Transverse colon (tissue), 4 donors: ENCODE measurements around the gene C22orf42. TPM values are rescaled to one million over a fixed set of nuclear protein-coding genes. Genes with fewer than 3 reads are reported as not detected.

Experiments
- DNase-seq: peaks from one replicate; pipeline ENCODE4 v3.0.0-alpha.2; 2019
- H3K27ac ChIP-seq, 4 donors: fragments of 200-600 bp; sonication (generic); 2 replicates each; pipeline ENCODE4 v1.5.1; 2016 to 2018; ENCODE audit warnings: inconsistent platforms in 4 of 4
- H3K27me3 ChIP-seq: fragments of 200-600 bp; sonication (generic); 2 replicates; pipeline ENCODE4 v1.5.1; 2017; ENCODE audit warnings: inconsistent platforms
- H3K36me3 ChIP-seq, 4 donors: fragments of 200-600 bp; sonication (generic); 2 replicates each; pipeline ENCODE4 v1.5.1; 2017 to 2019; ENCODE audit warnings: inconsistent platforms in 4 of 4
- H3K4me1 ChIP-seq, 4 donors: fragments of 200-600 bp; sonication (generic); 2 replicates each; pipeline ENCODE4 v1.5.1; 2017 to 2020; ENCODE audit warnings: inconsistent platforms in 4 of 4
- H3K4me3 ChIP-seq, 4 donors: fragments of 200-600 bp; sonication (generic); 1 replicate in 1 of 4; 2 replicates in 3 of 4; pipeline versions ENCODE4 v1.5.1 to v1.6.1; 2017 to 2019; ENCODE audit warnings: inconsistent platforms in 4 of 4
- H3K9me3 ChIP-seq, 2 donors: fragments of 200-600 bp; sonication (generic); 2 replicates each; pipeline ENCODE4 v1.5.1; 2017 to 2019; ENCODE audit warnings: inconsistent platforms in 2 of 2
- CTCF ChIP-seq, 5 experiments: fragments of 200-600 bp in 3 of 5; fragments of 450-650 bp in 2 of 5; sonication (generic) in 3 of 5; IDR thresholded peaks; 1 replicate in 2 of 5; 2 replicates in 3 of 5; pipeline ENCODE4 v1.5.1; 2016 to 2017; ENCODE audit warnings: antibody characterized with exemption in 5 of 5, inconsistent platforms in 3 of 5, mild to moderate bottlenecking in 2 of 5, moderate library complexity in 1 of 5
- EP300 ChIP-seq: sonication (generic); formaldehyde crosslinking; IDR thresholded peaks from one replicate; pipeline ENCODE4 v1.6.1; 2017; ENCODE audit warnings: antibody characterized with exemption, low read depth
- POLR2A ChIP-seq: fragments of 450-650 bp; IDR thresholded peaks from one replicate; pipeline ENCODE4 v1.6.1; 2016; ENCODE audit warnings: antibody characterized with exemption, mild to moderate bottlenecking, moderate library complexity
- POLR2AphosphoS5 ChIP-seq, 3 donors: sonication (generic); formaldehyde crosslinking; IDR thresholded peaks; one replicate each; pipeline ENCODE4 v1.6.1; 2016; ENCODE audit warnings: antibody characterized with exemption in 3 of 3
- WGBS, 2 donors: methylation state at CpG; one replicate each; pipeline ENCODE4 v1.1.5; 2018; ENCODE audit warnings: low coverage in 1 of 2; 5-methylcytosine and 5-hydroxymethylcytosine counted together
- in situ Hi-C, 4 donors: fragments of 200-750 bp; cut with MboI; loops; one replicate each; pipeline versions ENCODE4 v1.15.0 to v1.15.1; 2017; ENCODE audit warnings: low sequenced_read_pairs in 3 of 4, low pct_ligation_motif_present in 1 of 4, low pct_unique_long_range_greater_than_20kb in 1 of 4
- intact Hi-C: fragments of 100-400 bp; cut with DNase I; formaldehyde crosslinking; loops from one replicate; pipeline ENCODE4 v1.15.1; 2023; ENCODE audit warnings: low total_unique reads
- total RNA-seq, 4 donors: library from RNA; depleted of rRNA; stranded (reverse); fragments of >200 nt; gene quantifications; one replicate each; pipeline ENCODE4 v1.1.0, GENCODE V29; 2016

The C22orf42 gene
- total RNA-seq, 4 donors from 2014 or later = not detected

- Histone ChIP-seq H3K4me1 (peaks cover 0 to 8% (median 3%) of the 10 kb centered on the region in 4 donors), H3K27me3 (no peaks in the 10 kb centered on the region), H3K27ac (no peak overlapping the region), H3K36me3 (no peaks in the 10 kb centered on the region), H3K4me3 (no peak overlapping the region), H3K9me3 (no peaks in the 10 kb centered on the region)
- TF ChIP-seq EP300 = no peak
- TF ChIP-seq POLR2AphosphoS5 (IDR thresholded peaks at IDR 0.05) = no peak
- TF ChIP-seq POLR2A = no peak
- in situ Hi-C loops = no loop called here
- DNase-seq = no peak
- WGBS, 2 donors = 79% methylated on average over 2 of the region's 2 CpGs; no CpG with 5 or more reads in 1 of the 2 donors
- intact Hi-C loops = no loop called here
Measured at GRCh38 chr22:32130464-32130863, 28.6 kb downstream of the C22orf42 start.

- TF ChIP-seq EP300 = no peak
- TF ChIP-seq POLR2AphosphoS5 (IDR thresholded peaks at IDR 0.05) = no peak
- TF ChIP-seq POLR2A = no peak
- TF ChIP-seq CTCF (IDR thresholded peaks at IDR 0.05) = no peak
- Histone ChIP-seq H3K4me3 (no peak overlapping the region), H3K27ac (no peak overlapping the region), H3K4me1 (no peaks in the 10 kb centered on the region), H3K36me3 (no peaks in the 10 kb centered on the region), H3K9me3 (no peaks in the 10 kb centered on the region), H3K27me3 (no peaks in the 10 kb centered on the region)
- in situ Hi-C loops (no loop called here), intact Hi-C loops (no loop called here)
- DNase-seq = no peak
- 83 to 100% methylated on average over 1 to 4 of the region's 4 CpGs for WGBS, 2 donors
Measured at GRCh38 chr22:32127904-32128303, 31.2 kb downstream of the C22orf42 start.

GRCh38 chr22:32123657-32124056, 35.4 kb downstream of the C22orf42 start:
- Histone ChIP-seq H3K36me3 (no peaks in the 10 kb centered on the region), H3K9me3 (no peaks in the 10 kb centered on the region), H3K4me1 (no peaks in the 10 kb centered on the region), H3K4me3 (no peak overlapping the region), H3K27me3 (no peaks in the 10 kb centered on the region), H3K27ac (no peak overlapping the region)
- in situ Hi-C loops = no loop called here
- DNase-seq = no peak
- intact Hi-C loops = no loop called here
- whole genome bisulfite sequencing, 2 donors = 76 to 86% methylated on average over 4 to 9 of the region's 10 CpGs
- TF ChIP-seq CTCF (IDR thresholded peaks at IDR 0.05) (peak in 1 of 5 experiments; percentile 10), POLR2A (no peak)

GRCh38 chr22:32122899-32123298, 36.2 kb downstream of the C22orf42 start:
- no peak for DNase-seq
- Histone ChIP-seq H3K4me1 (no peaks in the 10 kb centered on the region), H3K4me3 (no peak overlapping the region), H3K9me3 (no peaks in the 10 kb centered on the region), H3K36me3 (no peaks in the 10 kb centered on the region), H3K27me3 (no peaks in the 10 kb centered on the region), H3K27ac (no peak overlapping the region)
- in situ Hi-C loops = no loop called here
- 86% methylated on average over 15 of the region's 15 CpGs; no CpG with 5 or more reads in 1 of the 2 donors for WGBS, 2 donors
- TF ChIP-seq POLR2AphosphoS5 (IDR thresholded peaks at IDR 0.05) = no peak
- TF ChIP-seq EP300 = no peak
- TF ChIP-seq POLR2A = no peak
- no peak for TF ChIP-seq CTCF (IDR thresholded peaks at IDR 0.05)
- intact Hi-C loops = no loop called here

- H3K4me3 ChIP-seq = no peak overlapping the region
- in situ Hi-C loops (no loop called here), intact Hi-C loops (no loop called here)
- H3K36me3 ChIP-seq = no peaks in the 10 kb centered on the region
- no peaks in the 10 kb centered on the region for H3K9me3 ChIP-seq
- TF ChIP-seq POLR2A (no peak), EP300 (no peak), POLR2AphosphoS5 (IDR thresholded peaks at IDR 0.05) (no peak), CTCF (IDR thresholded peaks at IDR 0.05) (no peak)
- no peak for DNase-seq
- H3K4me1 ChIP-seq = no peaks in the 10 kb centered on the region
- H3K27me3 ChIP-seq = no peaks in the 10 kb centered on the region
- no peak overlapping the region for H3K27ac ChIP-seq
- WGBS, 2 donors = 91% methylated on average over 14 of the region's 20 CpGs; no CpG with 5 or more reads in 1 of the 2 donors
Measured at GRCh38 chr22:32120603-32121002, 38.5 kb downstream of the C22orf42 start.
